HG02798 (cell line): ENCODE measurements around the gene TMEM120B.

ENCODE experiments used
- ATAC-seq: cut with Tn5 transposase; IDR thresholded peaks from one replicate; pipeline ENCODE4 v1.9.1; 2021; ENCODE audit warnings: mild to moderate bottlenecking; ENCODE audit not compliant: unreplicated experiment, poor library complexity

TMEM120B gene

DNA sequence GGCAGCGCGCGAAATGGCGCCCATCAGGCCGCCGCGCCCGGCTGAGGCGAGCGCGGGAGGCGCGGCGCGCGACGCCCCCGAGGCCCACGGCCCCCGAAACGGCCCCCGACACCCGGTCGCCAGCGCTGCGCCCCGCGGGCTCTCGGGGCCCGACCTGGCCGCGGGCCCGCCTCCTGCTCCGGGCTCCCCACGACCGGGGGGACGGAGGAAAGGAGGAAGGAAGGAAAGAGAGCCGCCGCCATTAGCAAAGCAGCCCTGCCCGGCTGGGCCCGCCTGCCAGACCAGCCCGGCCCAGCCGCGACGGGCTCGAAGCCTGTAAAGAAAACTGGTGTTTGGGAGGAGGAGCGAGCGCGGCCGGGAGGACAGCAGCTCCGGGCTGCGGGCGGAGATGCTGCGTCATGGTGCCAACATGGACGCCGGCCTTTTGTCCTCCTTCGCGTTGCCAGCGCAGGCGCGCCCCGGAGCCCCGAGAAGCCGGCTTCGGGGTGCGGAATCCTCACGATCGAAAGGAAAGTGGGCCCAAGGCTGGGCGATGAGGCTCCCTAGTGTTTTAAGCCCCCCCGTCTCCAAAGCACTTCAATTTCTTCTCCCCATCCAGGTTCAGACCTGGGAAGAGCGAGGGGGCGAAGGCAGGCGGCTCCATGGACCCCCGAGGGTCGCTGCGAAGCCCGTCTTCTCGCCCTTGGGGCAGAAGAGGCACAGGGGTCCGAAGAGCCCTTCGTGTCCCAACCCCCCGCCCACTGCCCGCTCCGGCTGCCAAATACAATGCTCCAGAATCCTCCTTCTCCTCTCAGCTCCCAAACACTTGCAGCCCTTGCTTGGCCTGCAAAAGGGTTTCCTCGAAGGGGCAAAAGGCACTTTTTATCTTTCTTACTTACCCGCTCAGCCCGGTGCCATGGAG is 88.4 kb downstream of the TMEM120B start:
- no peak for ATAC-seq

DNA sequence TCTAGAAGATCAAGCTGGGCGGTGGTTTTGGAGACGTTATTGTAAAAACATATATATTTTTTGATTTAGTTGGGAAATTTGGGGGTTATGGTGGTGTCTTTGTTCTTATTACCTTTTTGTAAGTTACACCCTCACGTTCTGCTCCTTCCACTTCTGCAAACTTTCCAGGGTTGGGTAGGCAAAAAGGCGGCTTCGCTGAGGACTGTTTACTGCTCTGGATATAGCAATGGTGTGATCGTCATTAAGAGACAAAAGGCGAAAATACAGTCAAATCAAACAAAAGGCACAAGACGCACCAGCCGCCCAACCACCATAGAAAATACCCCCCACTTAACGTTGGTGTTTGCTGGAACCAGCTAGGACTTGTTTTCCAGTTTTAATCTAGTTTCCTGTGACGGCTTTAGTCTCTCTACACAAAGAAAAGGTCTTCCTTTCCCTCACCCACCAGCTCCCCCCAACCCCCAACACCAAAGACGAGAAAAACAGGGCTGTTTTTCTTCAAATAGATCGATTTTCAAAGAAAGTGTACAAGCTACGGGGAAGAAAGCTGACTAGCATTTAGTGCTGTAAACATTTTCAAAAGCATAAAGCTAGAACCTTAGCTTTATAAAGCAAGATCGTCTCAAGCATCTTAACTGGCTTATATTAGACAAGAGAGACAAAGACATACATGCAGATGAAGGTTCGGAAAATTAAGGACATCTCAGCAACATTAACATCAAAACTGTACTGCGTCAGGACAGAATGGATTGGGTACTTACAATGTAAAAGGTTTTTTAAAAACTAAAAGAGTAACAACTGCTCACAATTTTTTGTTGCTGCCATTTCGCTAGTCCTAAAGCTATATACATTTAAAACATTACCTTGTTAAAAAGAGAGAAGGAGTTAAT is 89.3 kb downstream of the TMEM120B start:
- ATAC-seq = no peak

DNA sequence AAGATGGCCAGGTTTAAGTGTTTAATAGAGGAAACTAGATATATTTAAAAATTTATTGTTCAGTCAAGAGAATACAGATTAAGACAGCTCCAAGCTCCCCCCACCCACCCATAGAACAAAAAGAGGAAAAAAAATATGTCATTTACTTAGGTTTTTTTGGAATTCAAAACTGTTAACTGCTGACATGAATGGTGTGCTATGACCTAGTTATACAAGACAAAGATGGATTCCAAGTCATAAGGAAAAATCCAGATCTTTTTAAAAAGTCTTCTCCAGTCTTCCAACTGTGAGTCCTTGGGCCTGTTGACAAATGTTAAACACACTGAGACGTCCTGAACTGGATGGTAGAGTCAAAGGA is 89.9 kb downstream of the TMEM120B start:
- no peak for ATAC-seq

DNA sequence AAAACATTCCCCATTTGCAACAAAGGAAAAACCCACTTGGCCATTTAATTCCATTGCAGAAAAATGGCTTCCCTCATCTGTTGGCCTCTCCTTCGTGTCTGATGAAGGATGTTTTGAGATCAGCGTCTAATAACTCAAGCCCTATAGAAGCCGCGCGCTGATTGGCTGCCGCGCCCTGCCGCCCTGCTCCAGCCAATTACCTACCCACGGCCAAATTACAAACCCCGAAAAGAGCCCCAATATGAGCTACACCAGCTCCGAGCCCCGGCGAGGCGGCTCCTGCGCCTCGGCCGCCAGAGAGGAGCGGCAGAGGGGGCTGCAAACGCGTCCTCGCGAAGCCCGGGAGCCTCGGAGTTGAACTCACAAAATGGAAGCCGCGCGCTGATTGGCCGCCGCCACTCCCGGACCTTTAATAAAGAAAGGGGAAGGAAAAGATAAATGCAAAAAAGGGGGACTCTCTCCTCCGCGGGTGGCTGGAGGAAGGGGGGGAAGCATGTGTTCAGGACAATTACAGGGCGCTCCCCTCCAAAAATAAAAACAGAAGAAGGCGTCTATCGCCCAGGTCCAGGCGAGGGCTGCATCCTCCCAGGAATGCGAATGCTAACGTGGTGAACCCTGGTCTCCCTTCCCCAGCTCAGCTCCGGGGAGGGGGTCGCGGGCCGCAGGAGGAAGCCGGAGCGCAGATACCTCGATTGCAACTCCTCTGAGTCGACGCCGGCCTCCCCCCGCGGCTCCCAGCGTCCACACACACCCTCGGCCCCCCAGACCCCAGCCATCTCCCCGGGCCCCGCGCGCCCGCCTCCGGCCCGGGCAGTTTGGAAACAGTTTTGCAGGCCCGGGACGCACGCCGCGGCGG is 90.5 kb downstream of the TMEM120B start:
- ATAC-seq = peak; percentile 42

DNA sequence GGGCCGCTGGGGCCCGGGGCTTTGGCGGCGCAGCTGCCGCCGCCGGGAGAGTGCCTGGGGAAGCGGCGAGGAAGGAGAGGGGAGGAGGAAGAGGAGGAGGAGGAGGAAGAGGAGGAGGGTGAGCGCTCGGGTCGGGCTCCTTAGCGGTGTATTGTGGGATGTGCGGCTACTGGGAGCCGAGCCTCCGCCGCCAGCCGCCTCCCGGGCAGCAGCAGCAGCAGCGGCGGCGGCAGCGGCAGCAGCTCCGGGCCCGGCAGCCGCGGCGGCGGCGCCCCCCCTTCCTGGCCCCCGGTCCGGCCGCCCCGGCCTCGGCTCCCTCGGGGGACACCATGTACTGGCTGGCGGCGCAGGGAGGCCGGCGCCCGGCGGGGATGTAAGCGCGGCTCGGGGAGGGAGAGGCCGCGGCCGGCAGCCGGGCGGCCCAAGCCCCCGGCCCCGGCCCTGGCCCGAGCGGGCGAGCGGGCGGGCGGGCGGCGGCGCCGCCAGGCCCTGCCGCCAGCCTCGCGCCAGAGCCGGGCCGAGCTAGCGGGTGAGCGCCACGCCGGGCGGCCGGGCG is 91.4 kb downstream of the TMEM120B start, which contains the start of gene SETD1B:
Gene SETD1B (plus strand): TSS at position 149 of the 556 bp plus-strand sequence. CDS start 729 bp downstream, outside the sequence.
- ATAC-seq = no peak

DNA sequence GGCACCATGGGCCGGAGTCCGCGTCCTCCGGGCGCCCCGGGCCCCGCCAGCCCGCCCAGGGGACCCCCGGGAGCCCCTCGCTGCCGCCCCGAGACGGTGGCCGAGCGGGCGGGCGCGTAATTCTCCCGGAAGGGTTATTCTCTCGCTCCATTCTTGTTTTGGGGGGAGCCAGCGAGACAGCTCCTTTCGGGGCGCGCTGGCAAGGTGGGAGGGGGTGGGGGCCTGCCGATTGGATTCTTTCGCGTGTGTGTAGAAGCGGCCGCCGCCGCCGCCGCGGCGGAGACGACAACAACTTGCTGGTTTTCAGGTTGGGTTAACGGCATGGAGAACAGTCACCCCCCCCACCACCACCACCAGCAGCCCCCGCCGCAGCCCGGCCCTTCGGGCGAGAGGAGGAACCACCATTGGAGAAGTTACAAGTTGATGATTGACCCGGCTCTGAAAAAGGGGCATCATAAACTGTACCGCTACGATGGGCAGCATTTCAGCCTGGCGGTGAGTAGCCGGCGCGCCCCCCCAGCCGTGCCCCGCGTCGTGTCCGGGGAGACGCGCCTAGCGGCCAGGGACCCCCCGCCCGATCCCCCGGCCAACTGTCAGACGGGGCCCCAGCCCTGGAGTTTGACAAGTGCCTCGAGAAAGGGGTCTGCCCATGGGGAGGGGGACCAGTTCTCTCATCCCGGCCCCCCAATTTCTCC is 92.0 kb downstream of the TMEM120B start:
- no peak for ATAC-seq

DNA sequence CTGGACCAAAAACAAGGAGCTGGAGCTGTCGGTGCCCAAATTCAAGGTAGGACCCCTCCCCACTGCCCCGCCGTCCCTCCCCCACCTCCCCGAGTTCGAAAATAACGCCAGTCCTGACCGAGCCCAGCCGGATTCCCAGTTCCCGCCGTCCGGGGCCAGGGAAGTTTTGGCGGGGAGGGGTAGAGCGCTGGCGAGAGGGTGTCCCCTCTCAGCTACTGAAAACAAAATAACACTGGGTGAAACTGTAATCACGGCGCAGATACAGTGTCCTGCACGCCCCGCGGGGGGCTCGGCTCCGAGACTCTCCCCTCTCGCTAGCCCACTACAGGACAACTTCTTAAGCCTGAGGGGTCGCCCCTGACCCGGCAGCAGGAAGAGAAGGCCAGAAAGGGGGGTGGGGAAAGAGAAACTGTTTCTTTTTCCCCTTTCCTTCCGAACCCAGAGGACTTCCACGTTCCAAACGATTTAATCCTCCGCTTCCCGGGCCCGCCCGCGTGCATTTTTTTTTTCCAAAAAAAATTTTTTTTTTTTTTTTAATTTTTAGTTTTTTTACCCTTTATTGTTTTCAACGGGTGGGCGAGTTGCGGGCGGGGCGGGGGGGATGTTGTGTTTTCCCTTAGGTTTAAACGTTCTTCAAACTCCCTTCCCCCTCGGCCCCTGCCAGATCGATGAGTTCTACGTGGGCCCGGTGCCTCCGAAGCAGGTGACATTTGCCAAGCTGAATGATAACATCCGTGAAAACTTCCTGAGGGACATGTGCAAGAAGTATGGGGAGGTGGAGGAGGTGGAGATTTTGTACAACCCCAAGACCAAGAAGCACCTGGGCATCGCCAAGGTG is 92.8 kb downstream of the TMEM120B start:
- ATAC-seq = no peak

DNA sequence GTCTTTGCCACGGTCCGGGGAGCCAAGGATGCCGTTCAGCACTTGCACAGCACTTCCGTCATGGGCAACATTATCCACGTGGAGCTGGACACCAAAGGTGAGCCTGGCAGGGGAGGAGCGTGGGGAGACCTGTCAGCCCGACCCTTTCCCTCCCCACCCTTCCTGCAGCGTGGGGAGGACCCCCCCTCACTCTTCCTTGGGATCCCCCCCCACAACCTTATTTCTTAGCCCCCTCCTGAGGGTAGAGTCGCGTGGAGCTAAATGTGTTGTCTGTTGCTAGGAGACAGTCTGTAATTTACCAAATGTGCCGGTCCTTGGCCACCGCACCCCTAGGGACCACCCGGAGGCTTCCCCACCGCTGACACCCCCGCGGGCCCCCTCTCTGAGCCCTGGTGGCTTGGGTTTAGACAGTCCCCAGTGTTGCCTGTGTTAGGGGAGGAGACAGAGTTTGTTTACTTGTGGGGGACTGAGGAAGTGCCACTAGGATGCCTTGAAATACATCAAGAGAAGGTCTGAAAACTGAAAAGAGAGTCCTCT is 93.5 kb downstream of the TMEM120B start:
- no peak for ATAC-seq

DNA sequence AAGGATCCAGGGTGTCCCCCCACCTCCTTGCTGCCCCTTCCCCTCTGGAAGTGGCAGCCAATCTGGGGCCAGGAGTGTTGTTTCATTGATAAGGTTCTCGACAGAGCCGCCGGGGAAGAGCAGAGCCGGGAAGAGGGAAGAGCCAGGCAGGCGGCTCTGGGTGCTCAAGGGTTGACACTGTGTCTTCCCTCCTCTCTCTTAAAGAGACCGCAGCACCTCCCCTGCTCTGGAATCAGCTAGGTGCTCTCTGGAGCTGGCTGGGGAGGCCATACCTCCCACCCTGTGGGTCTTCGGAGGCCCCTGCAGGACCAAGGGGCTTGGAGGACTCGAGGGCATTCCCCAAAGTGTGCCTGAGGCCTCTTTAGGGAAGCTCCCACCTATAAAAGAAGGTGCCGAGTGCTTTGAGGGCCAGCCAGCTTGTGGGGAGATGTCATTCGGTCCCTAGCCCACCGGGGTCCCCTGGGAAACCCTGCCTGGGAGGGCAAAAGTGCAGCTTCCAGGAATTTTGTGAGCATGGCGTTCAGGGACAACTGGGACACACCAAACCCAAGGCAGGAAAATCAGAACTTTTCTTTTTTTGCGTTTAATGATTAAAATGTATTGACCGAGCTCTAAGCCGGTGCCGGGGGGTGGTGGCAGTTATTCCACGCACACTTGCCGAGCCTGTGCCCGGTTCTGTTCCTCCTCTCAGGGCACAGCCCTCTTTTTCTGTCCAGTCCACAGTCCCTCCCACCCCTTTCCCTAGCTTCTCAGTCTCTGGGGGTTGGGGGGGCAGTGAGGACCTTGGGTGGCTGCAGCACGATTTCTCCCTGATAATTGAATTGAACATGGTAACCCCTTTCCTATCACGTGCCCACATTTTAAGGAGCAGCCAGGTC is 94.2 kb downstream of the TMEM120B start:
- no peak for ATAC-seq

DNA sequence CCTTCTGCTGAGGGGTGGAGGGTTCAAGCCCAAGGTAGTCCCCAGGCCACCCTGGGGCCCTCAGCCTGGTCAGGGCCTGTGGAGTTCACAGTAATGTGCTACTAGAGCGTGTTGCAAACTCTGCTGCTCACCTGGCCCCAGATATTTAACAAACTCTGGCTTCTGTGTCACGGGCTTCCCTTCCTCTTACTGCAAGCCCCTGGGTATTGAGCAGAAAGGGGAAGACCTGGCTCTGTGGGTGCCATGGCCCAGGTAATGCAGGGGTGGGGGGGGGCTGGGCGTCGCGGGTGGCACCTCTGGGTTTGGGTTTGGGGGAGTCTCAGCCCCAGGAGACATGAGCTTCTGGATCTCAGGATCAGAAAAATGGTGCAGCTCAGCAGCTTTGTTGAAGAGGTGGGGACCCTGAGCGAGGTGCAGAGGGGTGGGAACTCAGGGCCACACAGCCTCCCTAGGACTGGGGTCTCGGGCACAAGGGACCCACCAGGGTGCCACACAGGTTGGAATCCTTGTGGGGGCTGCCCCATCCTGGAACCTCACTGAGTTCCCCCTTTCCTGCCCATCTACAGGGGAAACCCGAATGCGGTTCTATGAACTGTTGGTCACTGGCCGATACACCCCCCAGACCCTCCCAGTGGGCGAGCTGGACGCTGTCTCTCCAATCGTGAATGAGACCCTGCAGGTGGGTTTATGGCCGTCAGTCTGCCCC is 95.2 kb downstream of the TMEM120B start:
- no peak for ATAC-seq

DNA sequence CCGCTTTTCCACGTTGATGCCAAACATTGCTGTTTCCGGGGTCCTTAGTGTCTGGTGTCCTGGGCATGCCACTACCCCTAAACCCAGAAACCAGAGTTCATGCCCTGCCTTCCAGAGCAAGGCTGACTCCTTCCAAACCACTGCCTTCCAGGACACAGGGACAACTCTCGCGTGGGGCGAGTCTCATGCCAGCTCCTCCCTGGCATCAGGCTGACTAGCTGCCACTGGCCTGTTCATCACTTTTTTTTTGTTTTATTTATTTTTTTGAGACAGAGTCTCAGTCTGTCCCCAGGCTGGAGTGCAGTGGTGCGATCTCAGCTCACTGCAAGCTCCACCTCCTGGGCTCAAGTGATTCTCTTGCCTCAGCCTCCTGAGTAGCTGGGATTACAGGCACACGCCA is 96.1 kb downstream of the TMEM120B start:
- ATAC-seq = no peak

DNA sequence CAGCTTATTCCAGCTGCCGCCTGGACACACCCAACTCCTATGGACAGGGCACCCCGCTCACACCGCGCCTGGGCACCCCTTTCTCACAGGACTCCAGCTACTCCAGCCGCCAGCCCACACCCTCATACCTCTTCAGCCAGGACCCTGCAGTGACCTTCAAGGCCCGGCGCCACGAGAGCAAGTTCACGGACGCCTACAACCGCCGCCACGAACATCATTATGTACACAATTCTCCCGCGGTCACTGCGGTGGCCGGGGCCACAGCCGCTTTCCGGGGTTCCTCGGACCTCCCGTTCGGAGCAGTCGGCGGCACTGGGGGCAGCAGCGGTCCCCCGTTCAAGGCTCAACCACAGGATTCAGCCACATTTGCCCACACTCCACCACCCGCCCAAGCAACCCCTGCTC is 97.2 kb downstream of the TMEM120B start:
- ATAC-seq = no peak

DNA sequence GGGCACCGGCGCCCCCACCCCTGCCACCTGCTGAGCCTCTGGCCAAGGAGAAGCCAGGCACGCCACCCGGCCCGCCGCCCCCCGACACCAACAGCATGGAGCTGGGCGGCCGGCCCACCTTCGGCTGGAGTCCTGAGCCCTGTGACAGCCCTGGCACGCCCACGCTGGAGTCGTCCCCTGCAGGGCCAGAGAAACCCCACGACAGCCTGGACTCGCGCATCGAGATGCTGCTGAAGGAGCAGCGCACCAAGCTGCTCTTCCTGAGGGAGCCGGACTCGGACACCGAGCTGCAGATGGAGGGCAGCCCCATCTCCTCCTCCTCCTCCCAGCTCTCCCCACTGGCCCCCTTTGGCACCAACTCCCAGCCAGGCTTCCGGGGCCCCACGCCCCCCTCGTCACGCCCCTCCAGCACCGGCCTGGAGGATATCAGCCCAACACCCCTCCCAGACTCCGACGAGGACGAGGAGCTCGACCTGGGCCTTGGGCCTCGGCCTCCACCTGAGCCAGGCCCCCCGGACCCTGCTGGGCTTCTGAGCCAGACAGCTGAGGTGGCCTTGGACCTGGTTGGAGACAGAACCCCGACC is 97.8 kb downstream of the TMEM120B start:
- no peak for ATAC-seq

DNA sequence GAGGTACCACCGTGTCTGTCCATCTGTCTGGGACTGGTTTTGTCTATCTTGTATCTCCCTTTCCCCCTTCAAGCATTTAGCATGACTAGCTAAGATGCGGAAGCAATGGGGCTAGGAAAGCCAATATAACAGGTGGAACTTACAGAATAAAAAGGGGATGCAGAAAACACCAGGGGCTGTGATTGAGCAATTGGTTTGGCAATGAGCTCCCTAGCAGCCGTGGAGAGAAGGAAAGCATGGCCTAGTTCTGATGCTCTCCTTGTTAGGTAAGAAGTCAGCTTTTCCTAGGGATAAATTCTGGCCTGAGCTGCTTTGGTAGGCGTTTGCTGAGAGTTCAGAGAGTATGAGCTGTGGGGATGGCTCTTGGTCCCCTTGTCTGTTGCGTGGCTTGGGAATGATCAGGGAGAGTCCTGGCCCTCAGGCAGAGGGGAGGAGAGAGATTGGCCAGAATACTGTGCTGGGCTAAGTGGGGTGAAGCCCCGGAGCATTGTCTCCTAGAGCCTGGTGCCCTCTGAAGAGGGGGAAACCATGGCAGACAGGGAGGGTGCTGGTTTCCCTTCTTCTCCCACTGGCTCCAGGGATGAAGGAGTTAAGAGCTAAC is 98.4 kb downstream of the TMEM120B start:
- ATAC-seq = no peak

DNA sequence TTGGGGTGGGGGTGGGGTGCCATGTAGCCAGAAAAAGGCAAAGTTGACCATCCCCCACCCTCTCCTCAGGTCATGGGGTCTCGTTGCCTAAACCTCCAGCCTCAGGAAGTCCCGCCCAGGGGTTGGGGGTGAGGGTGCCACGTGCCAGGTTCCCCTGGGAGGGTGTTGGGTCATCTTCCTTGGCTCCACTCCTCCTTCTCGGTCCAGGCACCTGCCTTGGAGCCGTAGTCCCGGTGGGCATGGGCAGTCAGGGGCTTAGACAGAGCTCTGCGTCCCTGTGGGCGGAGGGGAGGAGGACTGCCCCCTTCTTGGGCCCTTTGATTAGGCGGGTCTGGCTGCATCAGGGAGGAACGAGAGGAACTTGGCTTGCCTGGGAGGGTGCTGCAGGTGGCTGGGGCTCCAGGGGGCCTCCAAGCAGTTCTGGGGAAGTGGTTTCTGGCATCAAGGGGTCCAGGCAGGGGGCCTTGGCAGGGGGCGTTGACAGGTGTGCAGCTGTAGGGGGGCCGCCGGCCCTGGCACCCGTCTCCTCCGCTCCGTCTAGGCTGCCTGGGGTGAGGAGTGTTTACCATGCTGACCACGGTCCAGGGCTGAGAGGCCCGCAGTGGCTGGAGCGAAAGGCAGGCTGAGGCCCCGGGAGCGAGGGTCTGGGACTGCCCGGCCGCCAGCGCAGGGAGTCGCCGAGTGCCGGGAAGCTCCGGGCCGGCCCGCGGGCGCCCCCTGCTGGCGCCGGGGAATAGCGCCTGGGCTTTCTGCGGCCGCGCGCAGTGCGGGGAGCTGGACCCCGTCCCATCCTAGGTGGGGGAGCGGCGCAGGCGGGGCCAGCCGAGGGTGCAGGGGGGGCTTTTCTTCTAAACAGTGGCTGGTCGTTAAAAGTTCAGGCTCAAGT is 99.1 kb downstream of the TMEM120B start:
- peak; percentile 65 for ATAC-seq
